Mesothelial cell of epicardium (in vitro differentiated cells): ENCODE measurements around the gene RNF130. TPM values are rescaled to one million over a fixed set of nuclear protein-coding genes. Genes with fewer than 3 reads are reported as not detected.

Experiments used
- DNase-seq, 2 experiments: peaks; one replicate each; pipeline ENCODE4 v3.0.0; 2021; ENCODE audit warnings: low spot score in 2 of 2; ENCODE audit not compliant: unreplicated experiment in 2 of 2
- H3K27ac Mint-ChIP-seq: 2 replicates; pipeline ENCODE4 v1.8.0; 2021; ENCODE audit warnings: mixed read lengths
- H3K27me3 Mint-ChIP-seq: 2 replicates; pipeline ENCODE4 v1.8.0; 2021; ENCODE audit warnings: low read depth, mixed read lengths
- H3K36me3 Mint-ChIP-seq: 2 replicates; pipeline ENCODE4 v1.8.0; 2021; ENCODE audit warnings: mixed read lengths
- H3K4me1 Mint-ChIP-seq: 2 replicates; pipeline ENCODE4 v1.8.0; 2021; ENCODE audit warnings: mixed read lengths
- H3K4me3 Mint-ChIP-seq: 2 replicates; pipeline ENCODE4 v1.8.0; 2021; ENCODE audit warnings: mild to moderate bottlenecking, moderate library complexity, mixed read lengths
- H3K9me3 Mint-ChIP-seq: 2 replicates; pipeline ENCODE4 v1.8.0; 2021; ENCODE audit warnings: mixed read lengths
- CTCF ChIP-seq: fragments of 200-600 bp; sonication (generic); IDR thresholded peaks from one replicate; pipeline ENCODE4 v1.5.0; 2021; ENCODE audit warnings: antibody characterized with exemption; ENCODE audit not compliant: unreplicated experiment
- total RNA-seq: library from RNA; stranded (reverse); gene quantifications from 3 replicates; pipeline ENCODE4 v1.2.1, GENCODE V29; 2021

RNF130 gene
- total RNA-seq, 1 donor from 2014 or later, result 44.9 TPM

GRCh38 chr5:180099733-180100611 is 28.4 kb upstream of the RNF130 start:
- no peak overlapping the region for H3K27ac Mint-ChIP-seq
- DNase-seq, result peak in 1 of 2 experiments; percentile 26
- H3K36me3 Mint-ChIP-seq, result no peaks in the 10 kb centered on the region
- no peak overlapping the region for H3K4me3 Mint-ChIP-seq
- no peak for TF ChIP-seq CTCF
- H3K9me3 Mint-ChIP-seq, result no peaks in the 10 kb centered on the region
- peaks cover 8% of the 10 kb centered on the region for H3K4me1 Mint-ChIP-seq
- peaks cover 16% of the 10 kb centered on the region for H3K27me3 Mint-ChIP-seq

- H3K4me3 Mint-ChIP-seq, result no peak overlapping the region
- peaks cover 14% of the 10 kb centered on the region for H3K27me3 Mint-ChIP-seq
- no peak for DNase-seq
- no peak overlapping the region for H3K27ac Mint-ChIP-seq
- H3K9me3 Mint-ChIP-seq, result no peaks in the 10 kb centered on the region
- H3K36me3 Mint-ChIP-seq, result no peaks in the 10 kb centered on the region
- no peak for TF ChIP-seq CTCF
- H3K4me1 Mint-ChIP-seq, result peaks cover 8% of the 10 kb centered on the region
Measured at GRCh38 chr5:180098991-180099732, 27.6 kb upstream of the RNF130 start.

GRCh38 chr5:180098526-180098925 is 27.0 kb upstream of the RNF130 start:
- TF ChIP-seq CTCF, result no peak
- H3K4me1 Mint-ChIP-seq, result peaks cover 11% of the 10 kb centered on the region
- H3K9me3 Mint-ChIP-seq, result no peaks in the 10 kb centered on the region
- DNase-seq, result no peak
- H3K36me3 Mint-ChIP-seq, result no peaks in the 10 kb centered on the region
- H3K27me3 Mint-ChIP-seq, result peaks cover 14% of the 10 kb centered on the region
- no peak overlapping the region for H3K27ac Mint-ChIP-seq
- no peak overlapping the region for H3K4me3 Mint-ChIP-seq

GRCh38 chr5:180097926-180098325 is 26.4 kb upstream of the RNF130 start:
- Mint-ChIP-seq H3K27me3 (peaks cover 9% of the 10 kb centered on the region), H3K4me1 (peaks cover 11% of the 10 kb centered on the region), H3K4me3 (no peak overlapping the region), H3K9me3 (no peaks in the 10 kb centered on the region), H3K36me3 (no peaks in the 10 kb centered on the region), H3K27ac (no peak overlapping the region)
- no peak for TF ChIP-seq CTCF
- DNase-seq, result no peak

- Mint-ChIP-seq H3K4me3 (no peak overlapping the region), H3K27ac (no peak overlapping the region), H3K36me3 (no peaks in the 10 kb centered on the region), H3K9me3 (no peaks in the 10 kb centered on the region), H3K4me1 (peaks cover 11% of the 10 kb centered on the region), H3K27me3 (peaks cover 3% of the 10 kb centered on the region)
- no peak for DNase-seq
- no peak for TF ChIP-seq CTCF
Measured at GRCh38 chr5:180097163-180097894, 25.8 kb upstream of the RNF130 start.
